GM12801 (cell line): ENCODE data around the gene PTPRK.

Experiments
- CTCF ChIP-seq: IDR thresholded peaks from one replicate; pipeline ENCODE4 v1.5.1; 2011; ENCODE audit warnings: control low read depth; ENCODE audit not compliant: insufficient read length; ENCODE audit errors: extremely low read depth

Gene PTPRK

GRCh38 chr6:128199461-128199860 is 320.9 kb downstream of the PTPRK start:
- TF ChIP-seq CTCF = no peak

DNA sequence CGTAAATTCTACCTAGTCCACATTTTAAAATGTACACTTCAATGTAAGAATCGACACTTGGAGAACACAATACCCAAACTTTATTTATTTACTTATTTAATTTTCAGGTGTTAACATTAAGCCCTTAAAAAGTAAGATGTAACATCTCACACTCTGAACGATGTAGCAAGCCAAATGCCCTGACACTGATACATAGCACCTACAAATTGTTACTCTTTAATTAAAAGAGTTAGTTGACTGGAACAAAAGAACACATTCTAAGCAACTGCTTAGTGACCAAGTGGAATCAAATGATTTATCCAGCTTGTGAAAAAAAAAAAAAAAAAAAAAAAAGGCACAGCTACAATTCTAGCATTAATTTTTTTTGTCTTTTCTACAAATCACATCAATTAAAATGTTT is 327.4 kb downstream of the PTPRK start:
- TF ChIP-seq CTCF = no peak

- TF ChIP-seq CTCF = no peak
These were observed 331.7 kb downstream of the PTPRK start for GRCh38 chr6:128188678-128189077.

- no peak for TF ChIP-seq CTCF
These were observed 333.7 kb downstream of the PTPRK start for GRCh38 chr6:128186729-128187128.

DNA sequence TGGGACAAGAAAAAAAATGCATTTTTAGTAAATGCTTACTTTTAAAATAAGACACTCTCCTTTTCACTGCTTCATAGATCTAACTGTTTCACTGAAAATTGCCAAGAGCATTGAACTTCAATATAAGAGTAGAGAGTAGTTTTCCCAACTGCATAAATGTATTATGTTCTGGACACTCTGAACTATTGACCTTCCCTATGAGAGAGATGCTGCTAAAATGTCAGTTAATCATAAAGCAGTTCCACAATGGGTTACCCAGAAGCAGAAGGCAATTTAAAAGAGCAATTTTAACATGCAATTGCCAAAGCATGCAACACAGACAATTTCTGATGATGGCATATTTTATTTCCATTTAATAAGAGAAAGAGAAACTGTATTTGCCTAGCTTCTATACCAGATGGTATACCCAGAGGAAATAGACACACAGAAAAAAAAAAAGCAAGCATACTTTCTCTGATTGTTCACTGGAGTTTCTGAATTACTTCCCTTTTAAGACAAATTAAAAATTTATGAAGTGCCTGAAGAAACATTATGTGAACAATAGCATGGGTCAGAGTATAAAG is 340.4 kb downstream of the PTPRK start:
- no peak for TF ChIP-seq CTCF

- no peak for TF ChIP-seq CTCF
These were observed 345.7 kb downstream of the PTPRK start for GRCh38 chr6:128174724-128175123.

- no peak for TF ChIP-seq CTCF
These were observed 347.4 kb downstream of the PTPRK start for GRCh38 chr6:128172752-128173682.
